ENCODE measurements around the gene PLEKHG4B.

DNA sequence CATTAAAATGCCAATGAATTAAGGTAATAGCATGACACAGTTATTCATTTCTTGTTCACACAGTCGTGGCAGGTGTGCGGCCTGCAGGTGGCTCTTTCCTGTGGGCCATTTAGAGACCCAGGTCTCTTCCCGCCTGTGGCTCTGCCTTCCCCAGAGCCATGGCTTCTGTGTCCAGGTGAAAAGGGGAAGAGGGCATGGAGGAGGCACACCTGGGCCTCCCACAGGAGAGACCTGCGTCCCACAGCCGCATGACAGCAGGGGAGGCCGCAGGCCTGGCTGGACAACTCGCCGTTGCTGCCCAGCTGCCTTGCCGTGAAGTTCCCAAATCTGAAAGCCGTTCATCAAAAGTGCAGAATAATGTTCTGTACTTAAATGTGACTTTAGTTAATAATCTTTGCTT is 14.4 kb upstream of the PLEKHG4B start:
- TF ChIP-seq, protein P1, sequence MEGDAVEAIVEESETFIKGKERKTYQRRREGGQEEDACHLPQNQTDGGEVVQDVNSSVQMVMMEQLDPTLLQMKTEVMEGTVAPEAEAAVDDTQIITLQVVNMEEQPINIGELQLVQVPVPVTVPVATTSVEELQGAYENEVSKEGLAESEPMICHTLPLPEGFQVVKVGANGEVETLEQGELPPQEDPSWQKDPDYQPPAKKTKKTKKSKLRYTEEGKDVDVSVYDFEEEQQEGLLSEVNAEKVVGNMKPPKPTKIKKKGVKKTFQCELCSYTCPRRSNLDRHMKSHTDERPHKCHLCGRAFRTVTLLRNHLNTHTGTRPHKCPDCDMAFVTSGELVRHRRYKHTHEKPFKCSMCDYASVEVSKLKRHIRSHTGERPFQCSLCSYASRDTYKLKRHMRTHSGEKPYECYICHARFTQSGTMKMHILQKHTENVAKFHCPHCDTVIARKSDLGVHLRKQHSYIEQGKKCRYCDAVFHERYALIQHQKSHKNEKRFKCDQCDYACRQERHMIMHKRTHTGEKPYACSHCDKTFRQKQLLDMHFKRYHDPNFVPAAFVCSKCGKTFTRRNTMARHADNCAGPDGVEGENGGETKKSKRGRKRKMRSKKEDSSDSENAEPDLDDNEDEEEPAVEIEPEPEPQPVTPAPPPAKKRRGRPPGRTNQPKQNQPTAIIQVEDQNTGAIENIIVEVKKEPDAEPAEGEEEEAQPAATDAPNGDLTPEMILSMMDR (IDR thresholded peaks at IDR 0.05; ENCODE audit: low read length): no peak
- TF ChIP-seq EZH2phosphoT487 (IDR thresholded peaks at IDR 0.05; ENCODE audit: low read length): no peak
- TF ChIP-seq EZH2 (optimal IDR thresholded peaks at IDR 0.05; ENCODE audit: low read depth, low read length): no peak

Measured in MM.1S (cell line).